Measurements from ENCODE around the gene ADO. TPM values are rescaled to one million over a fixed set of nuclear protein-coding genes. Genes with fewer than 3 reads are reported as not detected.

Gene ADO
- total RNA-seq, 1 donor = 23.4 TPM

- H3K4me3 ChIP-seq (ENCODE audit: low read length) = no peak overlapping the region
- no peaks in the 10 kb centered on the region for H3K9me3 ChIP-seq (ENCODE audit: low read depth, low read length)
- peaks cover 51% of the 10 kb centered on the region for H3K27me3 ChIP-seq (ENCODE audit: insufficient read depth, low read length)
- H3K4me1 ChIP-seq (ENCODE audit: insufficient read depth, low read length) = peaks cover 45% of the 10 kb centered on the region
These were observed 14.8 kb downstream of the ADO start for GRCh38 chr10:62819141-62819920.

- H3K27me3 ChIP-seq (ENCODE audit: insufficient read depth, low read length) = peaks cover 38% of the 10 kb centered on the region
- H3K4me1 ChIP-seq (ENCODE audit: insufficient read depth, low read length) = peaks cover 33% of the 10 kb centered on the region
- no peaks in the 10 kb centered on the region for H3K9me3 ChIP-seq (ENCODE audit: low read depth, low read length)
- H3K4me3 ChIP-seq (ENCODE audit: low read length) = no peak overlapping the region
These were observed 16.1 kb downstream of the ADO start for GRCh38 chr10:62820586-62820985.

- H3K9me3 ChIP-seq (ENCODE audit: low read depth, low read length) = no peaks in the 10 kb centered on the region
- H3K4me1 ChIP-seq (ENCODE audit: insufficient read depth, low read length) = no peaks in the 10 kb centered on the region
- H3K27me3 ChIP-seq (ENCODE audit: insufficient read depth, low read length) = peaks cover 4% of the 10 kb centered on the region
- no peak overlapping the region for H3K4me3 ChIP-seq (ENCODE audit: low read length)
These were observed 21.8 kb downstream of the ADO start for GRCh38 chr10:62826273-62826672.

GRCh38 chr10:62829622-62830021 lies 25.1 kb downstream of the ADO start:
- Histone ChIP-seq H3K4me1 (ENCODE audit: insufficient read depth, low read length) (no peaks in the 10 kb centered on the region), H3K9me3 (ENCODE audit: low read depth, low read length) (no peaks in the 10 kb centered on the region), H3K27me3 (ENCODE audit: insufficient read depth, low read length) (peaks cover 7% of the 10 kb centered on the region), H3K4me3 (ENCODE audit: low read length) (no peak overlapping the region)

- Histone ChIP-seq H3K4me1 (ENCODE audit: insufficient read depth, low read length) (no peaks in the 10 kb centered on the region), H3K27me3 (ENCODE audit: insufficient read depth, low read length) (peaks cover 7% of the 10 kb centered on the region), H3K9me3 (ENCODE audit: low read depth, low read length) (no peaks in the 10 kb centered on the region), H3K4me3 (ENCODE audit: low read length) (no peak overlapping the region)
These were observed 26.2 kb downstream of the ADO start for GRCh38 chr10:62830679-62831078.

- no peaks in the 10 kb centered on the region for H3K4me1 ChIP-seq (ENCODE audit: insufficient read depth, low read length)
- H3K4me3 ChIP-seq (ENCODE audit: low read length) = no peak overlapping the region
- H3K9me3 ChIP-seq (ENCODE audit: low read depth, low read length) = no peaks in the 10 kb centered on the region
- peaks cover 7% of the 10 kb centered on the region for H3K27me3 ChIP-seq (ENCODE audit: insufficient read depth, low read length)
These were observed 26.8 kb downstream of the ADO start for GRCh38 chr10:62831346-62831745.

GRCh38 chr10:62839590-62839989 lies 35.1 kb downstream of the ADO start:
- Histone ChIP-seq H3K27me3 (ENCODE audit: insufficient read depth, low read length) (no peaks in the 10 kb centered on the region), H3K9me3 (ENCODE audit: low read depth, low read length) (no peaks in the 10 kb centered on the region), H3K4me3 (ENCODE audit: low read length) (no peak overlapping the region), H3K4me1 (ENCODE audit: insufficient read depth, low read length) (no peaks in the 10 kb centered on the region)

GRCh38 chr10:62842983-62843382 lies 38.5 kb downstream of the ADO start:
- H3K4me1 ChIP-seq (ENCODE audit: insufficient read depth, low read length) = no peaks in the 10 kb centered on the region
- H3K27me3 ChIP-seq (ENCODE audit: insufficient read depth, low read length) = no peaks in the 10 kb centered on the region
- peaks cover 10% of the 10 kb centered on the region for H3K9me3 ChIP-seq (ENCODE audit: low read depth, low read length)
- no peak overlapping the region for H3K4me3 ChIP-seq (ENCODE audit: low read length)

- peaks cover 10% of the 10 kb centered on the region for H3K9me3 ChIP-seq (ENCODE audit: low read depth, low read length)
- no peak overlapping the region for H3K4me3 ChIP-seq (ENCODE audit: low read length)
- no peaks in the 10 kb centered on the region for H3K27me3 ChIP-seq (ENCODE audit: insufficient read depth, low read length)
- H3K4me1 ChIP-seq (ENCODE audit: insufficient read depth, low read length) = no peaks in the 10 kb centered on the region
These were observed 39.1 kb downstream of the ADO start for GRCh38 chr10:62843600-62843999.

- H3K4me1 ChIP-seq (ENCODE audit: insufficient read depth, low read length) = no peaks in the 10 kb centered on the region
These were observed 39.9 kb downstream of the ADO start for GRCh38 chr10:62844280-62845011.

GRCh38 chr10:62847433-62847832 lies 42.9 kb downstream of the ADO start:
- no peaks in the 10 kb centered on the region for H3K27me3 ChIP-seq (ENCODE audit: insufficient read depth, low read length)
- peaks cover 19% of the 10 kb centered on the region for H3K4me1 ChIP-seq (ENCODE audit: insufficient read depth, low read length)

More at GRCh38 chr10:62844280-62845011, 39.9 kb downstream of the ADO start:
- Histone ChIP-seq H3K4me3 (ENCODE audit: low read length) (no peak overlapping the region), H3K9me3 (ENCODE audit: low read depth, low read length) (peaks cover 10% of the 10 kb centered on the region), H3K27me3 (ENCODE audit: insufficient read depth, low read length) (no peaks in the 10 kb centered on the region)

GRCh38 chr10:62850646-62851045 lies 46.1 kb downstream of the ADO start:
- H3K27me3 ChIP-seq (ENCODE audit: insufficient read depth, low read length) = no peaks in the 10 kb centered on the region
- H3K4me3 ChIP-seq (ENCODE audit: low read length) = no peak overlapping the region
- peaks cover 43% of the 10 kb centered on the region for H3K4me1 ChIP-seq (ENCODE audit: insufficient read depth, low read length)
- H3K9me3 ChIP-seq (ENCODE audit: low read depth, low read length) = peaks cover 10% of the 10 kb centered on the region

More at GRCh38 chr10:62847433-62847832, 42.9 kb downstream of the ADO start:
- H3K9me3 ChIP-seq (ENCODE audit: low read depth, low read length) = peaks cover 10% of the 10 kb centered on the region
- H3K4me3 ChIP-seq (ENCODE audit: low read length) = no peak overlapping the region

GRCh38 chr10:62851442-62851841 lies 46.9 kb downstream of the ADO start:
- Histone ChIP-seq H3K4me1 (ENCODE audit: insufficient read depth, low read length) (peaks cover 43% of the 10 kb centered on the region), H3K9me3 (ENCODE audit: low read depth, low read length) (peaks cover 10% of the 10 kb centered on the region), H3K27me3 (ENCODE audit: insufficient read depth, low read length) (no peaks in the 10 kb centered on the region), H3K4me3 (ENCODE audit: low read length) (no peak overlapping the region)

- Histone ChIP-seq H3K9me3 (ENCODE audit: low read depth, low read length) (no peaks in the 10 kb centered on the region), H3K27me3 (ENCODE audit: insufficient read depth, low read length) (no peaks in the 10 kb centered on the region), H3K4me3 (ENCODE audit: low read length) (no peak overlapping the region), H3K4me1 (ENCODE audit: insufficient read depth, low read length) (peaks cover 43% of the 10 kb centered on the region)
These were observed 48.6 kb downstream of the ADO start for GRCh38 chr10:62852961-62853702.

- Histone ChIP-seq H3K4me1 (ENCODE audit: insufficient read depth, low read length) (peaks cover 43% of the 10 kb centered on the region), H3K27me3 (ENCODE audit: insufficient read depth, low read length) (no peaks in the 10 kb centered on the region), H3K9me3 (ENCODE audit: low read depth, low read length) (no peaks in the 10 kb centered on the region), H3K4me3 (ENCODE audit: low read length) (no peak overlapping the region)
These were observed 49.2 kb downstream of the ADO start for GRCh38 chr10:62853710-62854109.
